HG03139 (cell line): ENCODE measurements around the gene TMEM120B.
A peak's percentile ranks its signal among the peaks of the same experiment; 100 is the strongest.

Experiments
- ATAC-seq: cut with Tn5 transposase; IDR thresholded peaks from one replicate; pipeline ENCODE4 v1.9.1; 2021; ENCODE audit not compliant: unreplicated experiment

The TMEM120B gene

GRCh38 chr12:121770388-121770787 is 57.8 kb downstream of the TMEM120B start:
- ATAC-seq = no peak

GRCh38 chr12:121770813-121771625 is 58.5 kb downstream of the TMEM120B start:
- ATAC-seq = no peak

DNA sequence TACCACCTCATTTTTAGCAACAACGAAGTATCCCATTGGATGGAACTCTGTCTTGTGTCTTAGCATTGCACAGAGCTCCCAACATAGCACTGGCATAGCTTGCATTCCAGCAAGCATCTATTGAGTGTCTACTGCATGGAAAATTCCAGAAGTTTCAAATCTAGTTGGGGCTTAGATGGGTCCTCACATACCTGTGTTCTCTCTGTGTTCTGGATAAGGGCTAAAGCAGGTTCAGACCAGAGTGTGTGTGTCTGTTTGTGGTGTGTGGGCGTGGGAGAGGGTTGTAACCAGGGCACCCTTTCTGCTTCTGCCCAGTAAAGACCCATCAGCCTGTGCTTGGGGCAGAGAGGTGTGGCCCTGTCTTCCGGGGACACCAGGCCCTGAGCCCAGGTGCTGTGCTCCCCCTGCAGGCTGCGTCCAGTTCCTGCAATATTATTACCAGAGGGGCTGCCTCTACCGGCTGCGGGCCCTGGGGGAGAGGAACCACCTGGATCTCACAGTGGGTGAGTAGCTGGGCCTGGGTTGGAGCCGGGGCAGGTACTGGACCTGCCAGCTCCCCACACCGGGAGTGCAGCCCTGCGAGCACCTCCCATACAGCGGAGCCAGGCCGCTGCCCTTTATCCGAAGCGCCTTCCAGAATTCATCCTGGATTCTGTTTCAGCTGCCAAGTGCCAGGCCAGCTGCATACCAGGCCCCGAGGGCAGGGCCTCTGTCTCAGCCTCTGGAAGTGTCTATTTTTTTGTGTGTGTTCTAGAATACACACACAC is 60.6 kb downstream of the TMEM120B start:
- peak; percentile 63 for ATAC-seq

DNA sequence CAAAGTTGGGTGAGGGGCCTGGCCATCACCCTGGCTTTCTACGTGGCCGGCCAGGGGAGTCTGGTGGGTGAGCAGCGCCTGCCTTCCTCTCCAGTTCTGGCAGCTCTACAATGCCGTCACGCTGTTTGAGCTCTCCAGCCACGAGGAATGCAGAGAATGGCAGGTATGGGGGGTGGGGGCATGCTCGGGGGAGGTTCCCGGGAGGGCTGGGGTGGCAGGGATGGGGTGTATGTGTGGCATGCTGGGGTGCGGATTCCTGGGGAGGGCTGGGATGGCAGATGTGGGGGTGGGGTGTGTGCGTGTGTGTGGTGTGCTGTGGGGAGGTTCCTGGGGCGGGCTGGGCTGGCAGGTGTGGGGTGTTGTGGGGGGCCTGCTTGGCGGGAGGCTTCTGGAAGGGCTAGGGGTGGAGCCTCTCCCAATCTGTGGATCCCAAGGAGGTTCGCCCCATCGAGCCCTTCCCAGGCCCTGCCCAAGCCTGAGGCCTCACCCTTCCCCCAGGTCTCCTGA is 62.5 kb downstream of the TMEM120B start:
- no peak for ATAC-seq

GRCh38 chr12:121775501-121775900 is 62.9 kb downstream of the TMEM120B start:
- no peak for ATAC-seq

DNA sequence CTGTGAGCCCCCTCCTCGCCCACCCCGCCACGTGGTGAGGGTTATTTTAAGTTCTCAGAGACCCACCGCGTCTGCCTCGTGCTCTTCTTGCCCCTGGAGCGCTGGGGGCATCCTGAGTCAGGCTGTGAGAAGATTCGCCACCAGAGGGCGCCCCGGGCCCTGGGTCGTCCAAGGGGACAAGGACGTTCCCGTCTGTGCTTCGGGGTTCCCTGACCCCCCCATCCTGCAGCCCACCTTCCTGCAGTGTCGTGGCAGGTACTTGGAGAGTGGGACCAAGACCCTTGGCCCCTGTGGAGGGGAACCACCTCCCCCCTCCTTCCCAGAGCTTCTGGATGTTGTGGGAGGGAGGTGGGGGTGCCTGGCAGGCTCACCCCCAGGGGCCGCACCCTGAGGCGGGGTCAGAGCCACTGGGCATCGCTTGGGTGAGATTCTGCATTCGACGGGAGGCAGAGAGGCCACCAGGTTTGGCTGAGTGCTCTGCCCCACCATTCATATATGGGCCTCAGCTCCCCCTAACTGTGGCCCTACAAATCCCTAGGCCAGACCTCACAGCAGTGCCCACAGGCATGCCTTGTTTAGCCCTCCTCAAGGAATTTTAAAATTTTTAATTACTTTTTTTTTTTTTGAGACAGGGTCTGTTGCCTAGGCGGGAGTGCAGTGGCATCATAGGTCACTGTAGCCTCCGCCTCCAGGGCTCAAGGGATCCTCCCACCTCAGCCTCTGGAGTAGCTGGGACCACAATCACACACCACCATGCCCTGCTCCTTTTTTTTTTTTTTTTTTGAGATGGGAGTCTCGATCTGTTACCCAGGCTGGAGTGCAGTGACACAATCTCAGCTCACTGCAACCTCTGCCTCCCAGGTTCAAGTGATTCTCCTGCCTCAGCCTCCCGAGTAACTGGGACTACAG is 63.9 kb downstream of the TMEM120B start:
- peak; percentile 45 for ATAC-seq

DNA sequence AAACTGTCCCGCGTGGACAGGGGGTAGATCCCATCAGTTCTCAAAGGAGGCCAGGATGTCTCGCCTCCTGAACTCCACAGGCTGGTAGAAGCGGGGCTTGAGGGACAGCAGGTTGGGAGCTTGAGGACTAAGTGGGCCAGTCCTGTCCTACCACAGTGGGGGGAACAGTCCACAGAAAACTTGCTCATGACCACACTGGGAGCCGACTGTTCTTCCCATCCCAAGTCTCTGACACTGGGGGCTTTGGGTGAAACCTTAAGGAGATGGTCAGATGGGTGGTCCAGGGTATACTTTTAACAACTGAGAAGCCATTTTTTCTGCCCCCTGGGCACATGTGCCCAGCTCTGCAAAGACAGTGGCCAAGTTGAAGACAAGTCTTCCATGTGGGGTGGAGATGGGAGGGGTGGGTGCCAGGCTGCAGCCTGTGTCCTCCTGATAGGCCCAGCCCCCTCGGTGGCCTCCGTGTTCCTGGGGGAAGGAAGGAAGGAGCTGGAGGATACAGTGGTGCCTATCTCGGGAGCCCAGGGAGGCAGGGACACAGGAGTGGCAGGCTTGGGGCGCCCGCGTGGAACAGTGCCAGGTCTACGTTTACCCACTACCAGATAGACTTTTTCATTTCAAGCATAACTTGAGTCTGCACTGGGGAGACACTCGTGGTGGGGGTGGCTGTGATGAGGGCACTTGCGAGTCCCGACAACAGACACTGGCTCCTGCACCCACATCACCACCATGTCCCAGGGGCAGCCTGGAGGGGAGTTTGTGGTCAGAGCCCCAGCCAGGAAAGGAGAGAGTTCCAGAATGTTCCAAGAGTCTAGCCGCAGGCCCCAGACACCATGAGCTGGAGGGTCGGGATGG is 66.2 kb downstream of the TMEM120B start:
- no peak for ATAC-seq

- ATAC-seq = no peak
Measured at GRCh38 chr12:121779422-121779895, 66.9 kb downstream of the TMEM120B start.

DNA sequence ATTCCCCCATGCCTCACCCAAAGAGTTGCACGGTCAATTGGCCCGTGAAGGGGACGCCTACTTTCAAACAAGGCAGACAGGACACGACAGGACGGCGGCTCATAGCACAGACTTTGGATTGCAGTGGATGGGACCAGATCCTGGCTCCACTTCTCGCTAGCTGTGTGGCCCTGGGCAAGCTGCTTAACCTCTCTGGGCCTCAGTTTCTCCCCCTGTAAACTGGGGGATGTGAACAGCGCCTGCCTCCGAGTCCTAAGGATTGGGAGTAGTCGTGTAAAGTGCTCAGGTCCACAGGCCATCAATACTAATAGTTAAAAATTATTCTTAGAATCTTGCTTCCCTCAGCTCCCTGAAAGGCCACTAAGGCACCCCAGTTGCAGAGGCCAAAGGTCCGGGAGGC is 67.9 kb downstream of the TMEM120B start:
- no peak for ATAC-seq

- ATAC-seq = no peak
Measured at GRCh38 chr12:121781484-121781997, 69.0 kb downstream of the TMEM120B start.

DNA sequence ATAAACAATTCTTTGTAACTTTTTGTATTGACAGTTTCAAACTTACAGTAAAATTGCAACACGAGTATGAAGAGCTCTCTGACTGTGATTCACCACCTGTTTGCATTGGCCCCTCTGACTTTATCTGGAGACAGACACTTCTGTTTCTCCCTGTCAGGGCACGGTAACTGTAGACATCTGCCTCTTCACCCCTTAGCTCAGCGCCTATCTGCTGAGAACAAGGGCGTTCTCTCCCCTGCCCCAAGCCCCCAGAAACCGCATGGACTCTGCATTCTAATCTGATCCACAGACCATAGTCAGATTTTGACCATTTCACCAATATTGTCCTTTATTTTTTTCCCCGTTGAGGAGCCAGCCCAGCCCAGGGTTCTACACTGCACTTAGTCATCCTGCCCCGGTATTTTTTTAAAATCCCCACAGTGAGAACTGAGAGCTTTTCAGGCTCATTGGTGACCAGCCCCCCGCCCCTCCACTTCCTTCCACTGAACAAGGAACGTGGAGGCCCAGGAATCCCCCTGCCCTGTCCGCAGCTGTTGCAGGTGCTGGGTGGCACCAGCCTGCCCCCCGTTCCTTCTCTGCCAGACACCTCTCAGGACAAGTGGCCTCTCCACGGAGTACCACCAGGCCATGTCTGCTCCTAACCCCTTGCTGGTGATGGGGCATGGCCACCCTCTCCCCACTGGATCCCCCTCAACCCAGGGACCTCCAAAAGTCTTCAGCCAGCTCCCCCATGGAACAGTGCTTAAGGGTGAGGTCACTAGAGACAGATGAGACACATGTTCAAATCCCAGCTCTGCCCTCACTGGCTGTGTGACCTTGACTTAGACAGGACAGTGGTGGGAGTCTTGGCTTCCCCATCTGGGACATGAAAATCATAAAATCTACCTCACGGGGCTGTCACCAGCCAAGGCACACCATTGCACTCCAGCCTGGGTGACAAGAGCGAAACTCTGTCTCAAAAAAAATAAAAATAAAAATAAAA is 69.7 kb downstream of the TMEM120B start:
- ATAC-seq = no peak

DNA sequence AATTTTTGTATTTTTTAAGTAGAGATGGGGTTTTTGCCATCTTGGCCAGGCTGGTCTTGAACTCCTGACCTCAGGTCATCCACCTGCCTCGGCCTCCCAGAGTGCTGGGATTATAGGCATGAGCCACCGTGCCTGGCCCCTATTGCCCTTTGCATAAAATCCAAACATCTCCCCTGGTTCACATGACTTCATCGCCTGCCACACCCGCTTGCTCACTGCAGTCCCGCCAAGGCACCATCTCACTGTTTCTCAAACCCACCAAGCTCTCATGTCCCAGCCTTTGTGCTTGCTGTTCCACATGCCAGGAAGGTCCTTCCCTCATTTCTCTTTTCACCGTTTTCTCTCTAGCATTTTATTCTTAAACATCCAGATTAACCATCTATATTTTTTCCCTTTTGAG is 71.2 kb downstream of the TMEM120B start:
- no peak for ATAC-seq

DNA sequence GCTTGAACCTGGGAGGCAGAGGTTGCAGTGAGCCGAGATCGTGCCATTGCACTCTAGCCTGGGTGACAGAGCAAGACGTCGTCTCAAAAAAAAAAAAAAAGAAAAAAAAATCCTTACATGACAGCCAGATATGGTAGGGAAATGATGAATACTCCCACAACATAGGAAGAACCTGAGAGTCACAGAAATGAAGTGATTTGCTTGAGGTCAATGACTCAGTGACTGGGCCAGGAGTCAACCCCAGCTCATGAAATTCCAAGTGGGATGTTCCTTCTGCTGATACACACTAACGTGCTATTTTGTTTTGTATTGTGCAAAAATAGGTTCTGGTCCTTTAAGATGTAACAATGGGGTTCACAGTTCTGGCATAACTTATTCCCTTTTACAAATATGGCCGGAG is 71.9 kb downstream of the TMEM120B start:
- no peak for ATAC-seq

DNA sequence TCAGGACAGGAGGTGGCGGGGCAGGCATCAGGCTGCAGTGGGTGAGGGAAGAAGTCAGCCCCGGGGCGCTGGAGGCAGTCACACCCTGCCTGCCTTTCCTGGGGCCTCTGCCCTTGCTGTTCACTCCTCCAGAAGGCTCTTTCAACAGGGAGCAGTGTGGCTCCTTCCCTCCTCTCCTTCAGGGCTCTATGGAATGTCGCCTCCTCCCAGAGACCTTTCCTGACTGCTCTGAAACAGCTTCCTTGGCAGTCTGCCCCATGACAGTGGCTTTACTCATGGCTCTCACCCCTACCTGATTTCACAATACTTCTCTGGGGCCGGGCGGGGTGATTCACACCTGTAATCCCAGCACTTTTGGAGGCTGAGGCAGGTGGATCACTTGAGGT is 73.9 kb downstream of the TMEM120B start:
- no peak for ATAC-seq

DNA sequence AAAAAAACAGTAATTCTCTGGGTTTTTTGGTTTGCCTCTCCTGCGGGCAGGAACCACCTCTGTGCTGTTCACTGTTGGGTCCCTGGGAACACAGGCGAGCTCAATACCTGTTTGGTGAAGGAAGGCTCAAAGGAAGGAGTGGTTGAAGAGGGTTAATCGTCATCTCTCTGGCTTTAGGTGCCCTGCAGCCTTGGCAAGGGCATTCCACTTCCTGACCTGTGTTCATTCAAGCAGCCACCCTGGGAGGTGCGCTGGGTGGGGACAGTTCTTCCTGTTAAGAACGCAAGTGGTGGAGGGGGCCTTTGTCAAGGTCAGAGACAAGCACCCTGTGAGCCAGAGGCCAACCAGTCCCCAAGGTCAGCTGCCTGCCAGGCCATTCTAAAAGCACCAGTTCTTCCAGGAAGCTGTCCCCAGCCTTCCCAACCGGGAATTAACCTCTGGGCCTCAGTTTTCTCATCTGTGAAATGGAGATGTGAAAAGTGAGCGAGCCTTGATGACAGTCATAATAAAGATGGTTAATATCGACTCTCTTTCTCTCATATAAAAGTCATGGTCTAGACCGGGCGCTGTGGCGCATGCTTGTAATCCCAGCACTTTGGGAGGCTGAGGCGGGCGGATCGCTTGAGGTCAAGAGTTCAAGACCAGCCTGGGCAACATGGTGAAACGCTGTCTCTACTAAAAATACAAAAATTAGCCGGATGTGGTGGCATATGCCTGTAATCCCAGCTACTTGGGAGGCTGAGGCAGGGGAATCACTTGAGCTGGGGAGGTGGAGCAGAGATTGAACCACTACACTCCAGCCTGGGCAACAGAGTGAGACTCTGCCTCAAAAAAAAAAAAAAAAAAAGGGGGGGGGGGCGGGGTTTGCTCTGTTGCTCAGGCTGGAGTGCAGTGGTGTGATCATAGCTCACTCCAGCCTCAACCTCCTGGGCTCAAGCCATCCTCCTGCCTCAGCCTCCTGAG is 74.8 kb downstream of the TMEM120B start:
- ATAC-seq = no peak

DNA sequence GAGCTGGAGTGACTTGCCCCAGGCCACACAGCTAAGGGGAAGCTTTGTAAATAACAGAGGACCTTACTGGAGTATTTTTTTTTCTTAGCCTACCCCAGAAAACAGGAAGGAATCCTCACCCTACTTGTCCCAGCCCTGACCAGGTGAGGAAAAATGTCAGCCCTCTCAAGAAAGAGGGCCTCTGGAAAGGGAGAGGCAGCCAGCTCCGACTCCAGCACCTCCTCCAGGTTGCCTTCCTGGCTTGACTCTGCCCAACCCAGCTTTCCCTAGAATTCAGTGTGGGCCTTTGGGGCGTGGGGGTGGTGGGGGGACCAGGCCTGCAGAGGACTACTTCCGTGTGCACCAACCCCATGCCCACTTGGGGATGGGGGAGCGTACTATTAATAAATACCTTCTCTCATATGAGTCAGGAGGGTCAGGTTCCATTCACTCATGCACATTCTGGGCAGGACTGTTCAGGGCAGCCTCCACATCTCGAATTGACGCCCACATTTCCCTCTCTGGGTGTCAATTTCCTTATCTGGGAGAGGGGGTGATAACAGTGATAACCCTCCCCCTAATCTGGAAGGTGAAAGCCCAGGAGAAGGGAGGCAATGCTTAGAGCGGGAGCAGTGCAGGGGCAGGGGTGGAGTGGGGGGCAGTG is 75.7 kb downstream of the TMEM120B start:
- ATAC-seq = no peak

GRCh38 chr12:121789233-121789781 is 76.8 kb downstream of the TMEM120B start:
- ATAC-seq = no peak
